Endothelial cell of umbilical vein (primary cell): ENCODE measurements around the gene USP25. TPM values are rescaled to one million over a fixed set of nuclear protein-coding genes. Genes with fewer than 3 reads are reported as not detected.
"Not testable (repeated sequence)": the region's sequence is repeated elsewhere in the genome, so short reads cannot be mapped to it uniquely, and the experiment has no call there.

ENCODE experiments used
- BruUV-seq: library from RNA; stranded (reverse); fragments of 400-500 nt; replicated peaks from 2 replicates; lab custom pipeline; 2021; lab: Mats Ljungman, UMichigan
- CTCF ChIA-PET: fragments of 300-600, 350-600 bp; sonication (Branson Sonifier 250); formaldehyde crosslinking; loops from one replicate; lab custom pipeline; 2021; ENCODE audit warnings: antibody characterized with exemption, inconsistent platforms; lab: Charles Lee
- POLR2A ChIA-PET: fragments of 300-600, 350-600 bp; sonication (Branson Sonifier 250); formaldehyde crosslinking; loops from one replicate; lab custom pipeline; 2021; ENCODE audit warnings: antibody characterized with exemption, inconsistent platforms; lab: Charles Lee
- DNase-seq: peaks from one replicate; pipeline ENCODE4 v3.0.0-alpha.2; 2011; ENCODE audit warnings: low read depth, low spot score
- FAIRE-seq: peaks from 2 replicates; lab custom pipeline; 2011; peaks lifted over from hg19 to GRCh38; lab: Jason Lieb, UNC
- H2AFZ ChIP-seq: 2 replicates; pipeline ENCODE4 v1.6.0; 2012; ENCODE audit warnings: low read depth, low read length, control low read depth, inconsistent platforms
- H3K27ac ChIP-seq: 2 replicates; pipeline ENCODE4 v1.5.1; 2011; ENCODE audit warnings: low read depth, mild to moderate bottlenecking, control low read depth, low read length, moderate library complexity; ENCODE audit not compliant: insufficient read depth
- H3K27me3 ChIP-seq, 2 experiments: 2 replicates each; pipeline versions ENCODE4 v1.6.0 to v1.6.1; 2011; ENCODE audit warnings: low read length in 2 of 2, mixed read lengths in 1 of 2; ENCODE audit not compliant: control insufficient read depth in 2 of 2, insufficient read depth in 2 of 2
- H3K36me3 ChIP-seq, 2 experiments: 2 replicates in 1 of 2; 3 replicates in 1 of 2; pipeline ENCODE4 v1.5.1; 2011; ENCODE audit warnings: low read length in 2 of 2, mild to moderate bottlenecking in 1 of 2, moderate library complexity in 1 of 2; ENCODE audit not compliant: control insufficient read depth in 2 of 2, insufficient read depth in 2 of 2; ENCODE audit errors: extremely low read depth in 1 of 2
- H3K4me1 ChIP-seq: 3 replicates; pipeline ENCODE4 v1.5.1; 2011; ENCODE audit warnings: mild to moderate bottlenecking, low read length; ENCODE audit not compliant: control insufficient read depth, insufficient read depth; ENCODE audit errors: extremely low read depth
- H3K4me2 ChIP-seq: 2 replicates; pipeline ENCODE4 v1.6.1; 2011; ENCODE audit warnings: low read length, control low read depth, mixed read lengths; ENCODE audit not compliant: insufficient read depth
- H3K4me3 ChIP-seq, 3 experiments: fragments of 200-600 bp in 1 of 3; sonication (generic), shearing (Covaris generic) in 1 of 3; replicated peaks in 1 of 3; 2 replicates each; pipeline ENCODE4 v1.5.1; 2011 to 2016; ENCODE audit warnings: control low read depth in 3 of 3, low read length in 3 of 3, mild to moderate bottlenecking in 2 of 3, inconsistent platforms in 1 of 3, low read depth in 1 of 3, moderate library complexity in 1 of 3; ENCODE audit not compliant: insufficient read depth in 1 of 3
- H3K79me2 ChIP-seq: 2 replicates; pipeline ENCODE4 v1.6.0; 2012; ENCODE audit warnings: low read length, inconsistent platforms; ENCODE audit not compliant: control insufficient read depth, insufficient read depth
- H3K9ac ChIP-seq: replicated peaks from 2 replicates; pipeline ENCODE3; 2011; ENCODE audit warnings: low read length, control low read depth; ENCODE audit not compliant: insufficient read depth; ENCODE audit errors: extremely low read depth
- H3K9me1 ChIP-seq: replicated peaks from 3 replicates; pipeline ENCODE4 v1.6.0; 2011; ENCODE audit warnings: mild to moderate bottlenecking, low read length; ENCODE audit not compliant: control insufficient read depth, insufficient read depth; ENCODE audit errors: extremely low read depth
- H3K9me3 ChIP-seq: replicated peaks from 2 replicates; pipeline ENCODE4 v1.5.1; 2012; ENCODE audit warnings: low read length, inconsistent platforms; ENCODE audit not compliant: control insufficient read depth, insufficient read depth
- H4K20me1 ChIP-seq: replicated peaks from 2 replicates; pipeline ENCODE3; 2011; ENCODE audit warnings: mild to moderate bottlenecking, low read length; ENCODE audit not compliant: control insufficient read depth, insufficient read depth; ENCODE audit errors: extremely low read depth
- EZH2 ChIP-seq: IDR thresholded peaks from 2 replicates; pipeline ENCODE4 v1.6.1; 2012; ENCODE audit warnings: borderline replicate concordance, low read depth, mild to moderate bottlenecking, moderate library complexity, low read length, inconsistent platforms; ENCODE audit not compliant: severe bottlenecking
- FOS ChIP-seq: IDR thresholded peaks from 2 replicates; pipeline ENCODE4 v1.6.1; 2011; ENCODE audit warnings: mild to moderate bottlenecking, low read length, moderate library complexity, borderline replicate concordance; ENCODE audit not compliant: insufficient read depth
- JUN ChIP-seq: IDR thresholded peaks from 2 replicates; pipeline ENCODE4 v1.6.1; 2011; ENCODE audit warnings: borderline replicate concordance, low read depth; ENCODE audit not compliant: insufficient read length, insufficient read depth
- dilution Hi-C: fragments of 300-500 bp; cut with MboI; formaldehyde crosslinking; loops from one replicate; pipeline ENCODE4 v1.15.0; 2019; ENCODE audit warnings: low sequenced_read_pairs; ENCODE audit not compliant: extremely low pct_ligation_motif_present
- intact Hi-C: fragments of 100-400 bp; cut with micrococcal nuclease; formaldehyde crosslinking; loops from one replicate; pipeline ENCODE4 v1.10.0; 2022
- polyA plus RNA-seq, 4 experiments: library from polyadenylated mRNA; depleted of rRNA in 3 of 4; stranded (reverse) in 3 of 4; unstranded in 1 of 4; fragments of >200 nt; gene quantifications; 2 replicates each; pipeline versions ENCODE4 v1.2.1 to v1.2.3, GENCODE V29; 2011 to 2012; ENCODE audit warnings: missing spikeins in 1 of 4
- total RNA-seq: library from RNA; stranded (reverse); gene quantifications from 2 replicates; pipeline ENCODE4 v1.2.3, GENCODE V29; 2021
- TF ChIP-seq, protein P1 (sequence below): IDR thresholded peaks from 2 replicates; pipeline ENCODE4 v1.6.1; 2011; ENCODE audit not compliant: insufficient read depth, insufficient read length
- TF ChIP-seq, protein P2 (sequence below), 2 donors: IDR thresholded peaks; 1 replicate in 1 of 2; 2 replicates in 1 of 2; pipeline ENCODE4 v1.5.1; 2011; ENCODE audit warnings: low read length in 2 of 2, mild to moderate bottlenecking in 2 of 2, moderate library complexity in 2 of 2, control low read depth in 1 of 2, inconsistent platforms in 1 of 2, low read depth in 1 of 2; ENCODE audit not compliant: insufficient read depth in 1 of 2; ENCODE audit errors: extremely low read depth in 1 of 2

USP25 gene
- total and polyA plus RNA-seq, 2 donors (not counting 3 experiments of a cell fraction or from before 2014, with no cell fraction given) = 14.4 to 67.5 TPM

- peaks cover 54% of the 10 kb centered on the region for H3K4me1 ChIP-seq
- no peaks in the 10 kb centered on the region for H3K27me3 ChIP-seq
- H3K79me2 ChIP-seq = peaks cover 100% of the 10 kb centered on the region
- ChIA-PET POLR2A (no interaction called here), CTCF (interaction anchor here (1.3 to 1.8 kb wide), 3 partner anchors 14 to 127 kb away, joined by 3 to 5 read pairs (median 3); no protein-coding TSS in a partner anchor)
- H3K9ac ChIP-seq = no peak overlapping the region
- peak; percentile 13 for TF ChIP-seq JUN
- no peak for TF ChIP-seq EZH2
- TF ChIP-seq, protein P1, sequence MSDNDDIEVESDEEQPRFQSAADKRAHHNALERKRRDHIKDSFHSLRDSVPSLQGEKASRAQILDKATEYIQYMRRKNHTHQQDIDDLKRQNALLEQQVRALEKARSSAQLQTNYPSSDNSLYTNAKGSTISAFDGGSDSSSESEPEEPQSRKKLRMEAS = no peak
- TF ChIP-seq, protein P2, sequence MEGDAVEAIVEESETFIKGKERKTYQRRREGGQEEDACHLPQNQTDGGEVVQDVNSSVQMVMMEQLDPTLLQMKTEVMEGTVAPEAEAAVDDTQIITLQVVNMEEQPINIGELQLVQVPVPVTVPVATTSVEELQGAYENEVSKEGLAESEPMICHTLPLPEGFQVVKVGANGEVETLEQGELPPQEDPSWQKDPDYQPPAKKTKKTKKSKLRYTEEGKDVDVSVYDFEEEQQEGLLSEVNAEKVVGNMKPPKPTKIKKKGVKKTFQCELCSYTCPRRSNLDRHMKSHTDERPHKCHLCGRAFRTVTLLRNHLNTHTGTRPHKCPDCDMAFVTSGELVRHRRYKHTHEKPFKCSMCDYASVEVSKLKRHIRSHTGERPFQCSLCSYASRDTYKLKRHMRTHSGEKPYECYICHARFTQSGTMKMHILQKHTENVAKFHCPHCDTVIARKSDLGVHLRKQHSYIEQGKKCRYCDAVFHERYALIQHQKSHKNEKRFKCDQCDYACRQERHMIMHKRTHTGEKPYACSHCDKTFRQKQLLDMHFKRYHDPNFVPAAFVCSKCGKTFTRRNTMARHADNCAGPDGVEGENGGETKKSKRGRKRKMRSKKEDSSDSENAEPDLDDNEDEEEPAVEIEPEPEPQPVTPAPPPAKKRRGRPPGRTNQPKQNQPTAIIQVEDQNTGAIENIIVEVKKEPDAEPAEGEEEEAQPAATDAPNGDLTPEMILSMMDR (IDR thresholded peaks at IDR 0.05; ENCODE audit: extremely low read depth in 1 of 2, insufficient read depth in 1 of 2, low read depth in 1 of 2, low read length in 2 of 2) = no peak
- TF ChIP-seq FOS = peak; percentile 13
- no peaks in the 10 kb centered on the region for H3K36me3 ChIP-seq
- no peaks in the 10 kb centered on the region for H3K9me3 ChIP-seq
- peak overlapping the region in 1 of 3 experiments; percentile 32 for H3K4me3 ChIP-seq
- FAIRE-seq (no peak), DNase-seq (peak; percentile 60)
- dilution Hi-C loops = no loop called here
- intact Hi-C loops = loop anchor here (2.0 kb wide), 1 partner anchor 689 kb away; no protein-coding TSS in a partner anchor
- peak overlapping the region; percentile 84 for H3K4me2 ChIP-seq
- H3K27ac ChIP-seq = peak overlapping the region; percentile 42
- peaks cover 7% of the 10 kb centered on the region for H4K20me1 ChIP-seq
- no peak overlapping the region for H2AFZ ChIP-seq
- BruUV-seq = no TSS peak
- H3K9me1 ChIP-seq = no peaks in the 10 kb centered on the region
These were observed 5.6 kb downstream of the USP25 start for GRCh38 chr21:15735409-15735808.

- dilution Hi-C loops, H4K20me1 ChIP-seq, FAIRE-seq: not testable (repeated sequence)
These were observed 6.1 kb downstream of the USP25 start for GRCh38 chr21:15735931-15736330.

DNA sequence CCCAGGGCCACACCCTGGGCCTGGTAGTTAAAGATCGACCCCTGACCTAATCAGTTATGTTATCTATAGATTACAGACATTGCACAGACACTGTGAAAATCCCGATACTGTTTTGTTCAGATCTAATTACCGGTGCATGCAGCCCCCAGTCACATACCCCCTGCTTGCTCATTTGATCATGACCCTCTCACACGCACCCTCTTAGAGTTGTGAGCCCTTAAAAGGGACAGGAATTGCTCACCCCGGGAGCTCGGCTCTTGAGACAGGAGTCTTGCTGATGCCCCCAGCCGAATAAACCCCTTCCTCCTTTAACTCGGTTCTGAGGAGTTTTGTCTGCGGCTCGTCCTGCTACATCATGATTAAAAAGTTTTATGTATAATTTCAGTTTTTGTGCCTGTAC is 9.0 kb downstream of the USP25 start:
- H3K9me1 ChIP-seq, H3K4me3 ChIP-seq, H3K9me3 ChIP-seq, CTCF ChIA-PET, H3K27me3 ChIP-seq, H3K9ac ChIP-seq, dilution Hi-C loops, H3K4me2 ChIP-seq, FAIRE-seq, H3K36me3 ChIP-seq, DNase-seq, BruUV-seq, H2AFZ ChIP-seq, H3K27ac ChIP-seq, POLR2A ChIA-PET, intact Hi-C loops: not testable (repeated sequence)
- Histone ChIP-seq H4K20me1 (peaks cover 12% of the 10 kb centered on the region), H3K4me1 (peaks cover 67% of the 10 kb centered on the region), H3K79me2 (peaks cover 100% of the 10 kb centered on the region)

More at GRCh38 chr21:15735931-15736330, 6.1 kb downstream of the USP25 start:
- Histone ChIP-seq H3K4me2 (peak overlapping the region; percentile 84), H3K79me2 (peaks cover 100% of the 10 kb centered on the region), H3K4me3 (peak overlapping the region in 2 of 3 experiments; percentile 22 to 32), H3K4me1 (peaks cover 56% of the 10 kb centered on the region), H3K27ac (peak overlapping the region; percentile 42), H3K9ac (peak overlapping the region; percentile 22)
- H3K27me3 ChIP-seq, BruUV-seq, H3K9me1 ChIP-seq, H3K9me3 ChIP-seq, H2AFZ ChIP-seq, POLR2A ChIA-PET, H3K36me3 ChIP-seq: not testable (repeated sequence)
- CTCF ChIA-PET = interaction anchor here (1.3 to 1.8 kb wide), 4 partner anchors 13 to 126 kb away, joined by 3 to 5 read pairs (median 3); no protein-coding TSS in a partner anchor
- intact Hi-C loops = loop anchor here (1.0 to 2.0 kb wide), 2 partner anchors 53 to 689 kb away; no protein-coding TSS in a partner anchor
- peak; percentile 66 for DNase-seq
